Gastroesophageal sphincter (tissue), 4 donors: ENCODE measurements around the gene ZNF664. TPM values are rescaled to one million over a fixed set of nuclear protein-coding genes. Genes with fewer than 3 reads are reported as not detected.

Source experiments
- ATAC-seq: fragments of 150-250 bp; one replicate; pipeline ENCODE4 v1.9.1; 2016; ENCODE audit warnings: mild to moderate bottlenecking, moderate library complexity
- H3K27ac ChIP-seq, 4 donors: fragments of 200-600 bp; sonication (generic) in 3 of 4; 1 replicate in 3 of 4; 2 replicates in 1 of 4; pipeline ENCODE4 v1.5.1; 2016 to 2019
- H3K27me3 ChIP-seq: fragments of 200-600 bp; sonication (generic); one replicate; pipeline ENCODE4 v1.5.1; 2019
- H3K36me3 ChIP-seq, 2 donors: fragments of 200-600 bp; sonication (generic); one replicate each; pipeline ENCODE4 v1.5.1; 2019; ENCODE audit warnings: control low read depth in 1 of 2
- H3K4me1 ChIP-seq, 3 donors: fragments of 200-600 bp; sonication (generic); 1 replicate in 2 of 3; 2 replicates in 1 of 3; pipeline ENCODE4 v1.5.1; 2016 to 2019; ENCODE audit warnings: control low read depth in 2 of 3
- H3K4me3 ChIP-seq, 2 donors: fragments of 200-600 bp; sonication (generic); one replicate each; pipeline ENCODE4 v1.5.1; 2019; ENCODE audit warnings: mild to moderate bottlenecking in 1 of 2, moderate library complexity in 1 of 2
- H3K9me3 ChIP-seq, 3 donors: fragments of 200-600 bp; sonication (generic); one replicate each; pipeline ENCODE4 v1.5.1; 2017 to 2019; ENCODE audit warnings: control low read depth in 2 of 3
- CTCF ChIP-seq, 4 experiments: fragments of 200-600 bp in 2 of 4; fragments of 450-650 bp in 2 of 4; sonication (generic) in 1 of 4; IDR thresholded peaks; one replicate each; pipeline ENCODE4 v1.5.1; 2017 to 2019; ENCODE audit warnings: antibody characterized with exemption in 4 of 4, mild to moderate bottlenecking in 2 of 4, moderate library complexity in 2 of 4
- EP300 ChIP-seq: sonication (generic); formaldehyde crosslinking; IDR thresholded peaks from one replicate; pipeline ENCODE4 v1.6.1; 2017; ENCODE audit warnings: antibody characterized with exemption, mild to moderate bottlenecking
- POLR2A ChIP-seq, 2 donors: fragments of 450-650 bp; IDR thresholded peaks; one replicate each; pipeline ENCODE4 v1.6.1; 2017; ENCODE audit warnings: antibody characterized with exemption in 2 of 2, mild to moderate bottlenecking in 2 of 2, moderate library complexity in 1 of 2
- POLR2AphosphoS5 ChIP-seq: sonication (generic); formaldehyde crosslinking; IDR thresholded peaks from one replicate; pipeline ENCODE4 v1.6.1; 2017; ENCODE audit warnings: antibody characterized with exemption
- WGBS, 2 donors: methylation state at CpG; one replicate each; pipeline ENCODE4 v1.1.5; 2018; ENCODE audit warnings: low coverage in 1 of 2; 5-methylcytosine and 5-hydroxymethylcytosine counted together
- total RNA-seq, 4 donors: library from RNA; depleted of rRNA; stranded (reverse); fragments of >200 nt; gene quantifications; one replicate each; pipeline ENCODE4 v1.1.0, GENCODE V29; 2016

The ZNF664 gene
- total RNA-seq, 4 donors from 2014 or later, result 58.7 to 95.5 (median 78.2) TPM

GRCh38 chr12:124030510-124030909, 57.5 kb downstream of the ZNF664 start:
- WGBS, 2 donors, result 35 to 40% methylated on average over 8 to 11 of the region's 12 CpGs
- H3K36me3 ChIP-seq, result no peaks in the 10 kb centered on the region
- no peaks in the 10 kb centered on the region for H3K27me3 ChIP-seq
- peaks cover 0 to 2% (median 0%) of the 10 kb centered on the region in 3 donors for H3K4me1 ChIP-seq
- TF ChIP-seq CTCF (IDR thresholded peaks at IDR 0.05) (no peak), EP300 (no peak), POLR2A (IDR thresholded peaks at IDR 0.05) (no peak), POLR2AphosphoS5 (no peak)
- H3K9me3 ChIP-seq, result no peaks in the 10 kb centered on the region
- H3K4me3 ChIP-seq, result no peak overlapping the region
- H3K27ac ChIP-seq, result no peak overlapping the region
- ATAC-seq, result peak; percentile 32

GRCh38 chr12:124031058-124031457, 58.0 kb downstream of the ZNF664 start:
- no peak overlapping the region for H3K4me3 ChIP-seq
- no peak for TF ChIP-seq POLR2A (IDR thresholded peaks at IDR 0.05)
- no peak for TF ChIP-seq EP300
- TF ChIP-seq CTCF (IDR thresholded peaks at IDR 0.05), result no peak
- H3K27ac ChIP-seq, result no peak overlapping the region
- 88 to 91% methylated on average over 5 of the region's 5 CpGs for WGBS, 2 donors
- no peak for ATAC-seq
- no peaks in the 10 kb centered on the region for H3K27me3 ChIP-seq
- no peaks in the 10 kb centered on the region for H3K9me3 ChIP-seq
- no peaks in the 10 kb centered on the region for H3K36me3 ChIP-seq
- peaks cover 0 to 2% (median 0%) of the 10 kb centered on the region in 3 donors for H3K4me1 ChIP-seq

GRCh38 chr12:124032265-124032886, 59.4 kb downstream of the ZNF664 start:
- ATAC-seq, result no peak
- WGBS, 2 donors, result 42 to 47% methylated on average over 8 of the region's 9 CpGs
- no peaks in the 10 kb centered on the region for H3K27me3 ChIP-seq
- no peak overlapping the region for H3K27ac ChIP-seq
- TF ChIP-seq POLR2AphosphoS5, result no peak
- peak; percentile 64 to 86 (median 78) for TF ChIP-seq CTCF (IDR thresholded peaks at IDR 0.05)
- H3K36me3 ChIP-seq, result no peaks in the 10 kb centered on the region
- peaks cover 0 to 2% (median 0%) of the 10 kb centered on the region in 3 donors for H3K4me1 ChIP-seq
- no peak overlapping the region for H3K4me3 ChIP-seq
- no peaks in the 10 kb centered on the region for H3K9me3 ChIP-seq

GRCh38 chr12:124033859-124034258, 60.8 kb downstream of the ZNF664 start:
- Histone ChIP-seq H3K9me3 (no peaks in the 10 kb centered on the region), H3K4me1 (peaks cover 0 to 2% (median under 1%) of the 10 kb centered on the region in 3 donors)
- WGBS, 2 donors, result 86 to 100% methylated on average over 1 to 2 of the region's 2 CpGs

More at GRCh38 chr12:124033859-124034258, 60.8 kb downstream of the ZNF664 start:
- TF ChIP-seq POLR2AphosphoS5 (no peak), CTCF (IDR thresholded peaks at IDR 0.05) (no peak), POLR2A (IDR thresholded peaks at IDR 0.05) (no peak), EP300 (no peak)
- Histone ChIP-seq H3K27me3 (no peaks in the 10 kb centered on the region), H3K36me3 (no peaks in the 10 kb centered on the region), H3K27ac (no peak overlapping the region), H3K4me3 (no peak overlapping the region)
- no peak for ATAC-seq
